Measurements from ENCODE around the gene PALMD. TPM values are rescaled to one million over a fixed set of nuclear protein-coding genes. Genes with fewer than 3 reads are reported as not detected.

PALMD gene
- total and polyA plus RNA-seq, 2 donors: 7.4 to 21.2 TPM

- 89% methylated on average over 5 of the region's 5 CpGs for WGBS
- H3K36me3 ChIP-seq (ENCODE audit: control insufficient read depth in 2 of 2, insufficient read depth in 2 of 2, low read length in 1 of 2): no peaks in the 10 kb centered on the region
- no peaks in the 10 kb centered on the region for H3K9me3 ChIP-seq (ENCODE audit: control insufficient read depth in 2 of 2, insufficient read depth in 1 of 2, low read length in 1 of 2)
- H3K4me1 ChIP-seq (ENCODE audit: control insufficient read depth in 2 of 2, insufficient read depth in 2 of 2, low read length in 2 of 2): no peaks in the 10 kb centered on the region
- H3K4me3 ChIP-seq (ENCODE audit: low read length in 2 of 2): no peak overlapping the region
- no peak for DNase-seq (ENCODE audit: low read depth in 6 of 9, low spot score in 9 of 9)
- no peaks in the 10 kb centered on the region for H3K27me3 ChIP-seq (ENCODE audit: control insufficient read depth in 2 of 2, insufficient read depth in 1 of 2, low read length in 1 of 2)
- no peak overlapping the region for H3K27ac ChIP-seq (ENCODE audit: low read depth in 1 of 2, low read length in 1 of 2)
These were observed 27.4 kb downstream of the PALMD start for GRCh38 chr1:99673315-99673714.

- Histone ChIP-seq H3K36me3 (ENCODE audit: control insufficient read depth in 2 of 2, insufficient read depth in 2 of 2, low read length in 1 of 2) (no peaks in the 10 kb centered on the region), H3K9me3 (ENCODE audit: control insufficient read depth in 2 of 2, insufficient read depth in 1 of 2, low read length in 1 of 2) (no peaks in the 10 kb centered on the region), H3K27ac (ENCODE audit: low read depth in 1 of 2, low read length in 1 of 2) (no peak overlapping the region), H3K4me3 (ENCODE audit: low read length in 2 of 2) (no peak overlapping the region), H3K27me3 (ENCODE audit: control insufficient read depth in 2 of 2, insufficient read depth in 1 of 2, low read length in 1 of 2) (no peaks in the 10 kb centered on the region), H3K4me1 (ENCODE audit: control insufficient read depth in 2 of 2, insufficient read depth in 2 of 2, low read length in 2 of 2) (no peaks in the 10 kb centered on the region)
- 91% methylated on average over 6 of the region's 6 CpGs for WGBS
- DNase-seq (ENCODE audit: low read depth in 6 of 9, low spot score in 9 of 9): no peak
These were observed 28.5 kb downstream of the PALMD start for GRCh38 chr1:99674115-99675064.

- Histone ChIP-seq H3K9me3 (ENCODE audit: control insufficient read depth in 2 of 2, insufficient read depth in 1 of 2, low read length in 1 of 2) (no peaks in the 10 kb centered on the region), H3K27me3 (ENCODE audit: control insufficient read depth in 2 of 2, insufficient read depth in 1 of 2, low read length in 1 of 2) (no peaks in the 10 kb centered on the region), H3K36me3 (ENCODE audit: control insufficient read depth in 2 of 2, insufficient read depth in 2 of 2, low read length in 1 of 2) (no peaks in the 10 kb centered on the region), H3K4me1 (ENCODE audit: control insufficient read depth in 2 of 2, insufficient read depth in 2 of 2, low read length in 2 of 2) (no peaks in the 10 kb centered on the region), H3K4me3 (ENCODE audit: low read length in 2 of 2) (no peak overlapping the region), H3K27ac (ENCODE audit: low read depth in 1 of 2, low read length in 1 of 2) (no peak overlapping the region)
- DNase-seq (ENCODE audit: low read depth in 6 of 9, low spot score in 9 of 9): no peak
These were observed 29.4 kb downstream of the PALMD start for GRCh38 chr1:99675292-99675691.

- no peaks in the 10 kb centered on the region for H3K36me3 ChIP-seq (ENCODE audit: control insufficient read depth in 2 of 2, insufficient read depth in 2 of 2, low read length in 1 of 2)
- H3K27ac ChIP-seq (ENCODE audit: low read depth in 1 of 2, low read length in 1 of 2): no peak overlapping the region
- H3K4me1 ChIP-seq (ENCODE audit: control insufficient read depth in 2 of 2, insufficient read depth in 2 of 2, low read length in 2 of 2): no peaks in the 10 kb centered on the region
- no peak for DNase-seq (ENCODE audit: low read depth in 6 of 9, low spot score in 9 of 9)
- no peaks in the 10 kb centered on the region for H3K9me3 ChIP-seq (ENCODE audit: control insufficient read depth in 2 of 2, insufficient read depth in 1 of 2, low read length in 1 of 2)
- WGBS: 95% methylated on average over 1 of the region's 1 CpG
- no peaks in the 10 kb centered on the region for H3K27me3 ChIP-seq (ENCODE audit: control insufficient read depth in 2 of 2, insufficient read depth in 1 of 2, low read length in 1 of 2)
- no peak overlapping the region for H3K4me3 ChIP-seq (ENCODE audit: low read length in 2 of 2)
These were observed 30.1 kb downstream of the PALMD start for GRCh38 chr1:99675994-99676393.

GRCh38 chr1:99676876-99677275 is 31.0 kb downstream of the PALMD start:
- Histone ChIP-seq H3K9me3 (ENCODE audit: control insufficient read depth in 2 of 2, insufficient read depth in 1 of 2, low read length in 1 of 2) (no peaks in the 10 kb centered on the region), H3K27ac (ENCODE audit: low read depth in 1 of 2, low read length in 1 of 2) (no peak overlapping the region), H3K36me3 (ENCODE audit: control insufficient read depth in 2 of 2, insufficient read depth in 2 of 2, low read length in 1 of 2) (no peaks in the 10 kb centered on the region), H3K4me1 (ENCODE audit: control insufficient read depth in 2 of 2, insufficient read depth in 2 of 2, low read length in 2 of 2) (no peaks in the 10 kb centered on the region), H3K4me3 (ENCODE audit: low read length in 2 of 2) (no peak overlapping the region), H3K27me3 (ENCODE audit: control insufficient read depth in 2 of 2, insufficient read depth in 1 of 2, low read length in 1 of 2) (no peaks in the 10 kb centered on the region)
- no peak for DNase-seq (ENCODE audit: low read depth in 6 of 9, low spot score in 9 of 9)

- DNase-seq (ENCODE audit: low read depth in 6 of 9, low spot score in 9 of 9): no peak
- no peaks in the 10 kb centered on the region for H3K36me3 ChIP-seq (ENCODE audit: control insufficient read depth in 2 of 2, insufficient read depth in 2 of 2, low read length in 1 of 2)
- no peak overlapping the region for H3K27ac ChIP-seq (ENCODE audit: low read depth in 1 of 2, low read length in 1 of 2)
- no peak overlapping the region for H3K4me3 ChIP-seq (ENCODE audit: low read length in 2 of 2)
- H3K9me3 ChIP-seq (ENCODE audit: control insufficient read depth in 2 of 2, insufficient read depth in 1 of 2, low read length in 1 of 2): no peaks in the 10 kb centered on the region
- H3K27me3 ChIP-seq (ENCODE audit: control insufficient read depth in 2 of 2, insufficient read depth in 1 of 2, low read length in 1 of 2): no peaks in the 10 kb centered on the region
- H3K4me1 ChIP-seq (ENCODE audit: control insufficient read depth in 2 of 2, insufficient read depth in 2 of 2, low read length in 2 of 2): no peaks in the 10 kb centered on the region
- 91% methylated on average over 2 of the region's 2 CpGs for WGBS
These were observed 31.5 kb downstream of the PALMD start for GRCh38 chr1:99677416-99677815.

- H3K36me3 ChIP-seq (ENCODE audit: control insufficient read depth in 2 of 2, insufficient read depth in 2 of 2, low read length in 1 of 2): no peaks in the 10 kb centered on the region
- no peak overlapping the region for H3K27ac ChIP-seq (ENCODE audit: low read depth in 1 of 2, low read length in 1 of 2)
- 88% methylated on average over 1 of the region's 1 CpG for WGBS
These were observed 34.4 kb downstream of the PALMD start for GRCh38 chr1:99680270-99680669.

GRCh38 chr1:99681583-99681982 is 35.7 kb downstream of the PALMD start:
- no peak overlapping the region for H3K4me3 ChIP-seq (ENCODE audit: low read length in 2 of 2)
- no peak overlapping the region for H3K27ac ChIP-seq (ENCODE audit: low read depth in 1 of 2, low read length in 1 of 2)
- no peaks in the 10 kb centered on the region for H3K27me3 ChIP-seq (ENCODE audit: control insufficient read depth in 2 of 2, insufficient read depth in 1 of 2, low read length in 1 of 2)
- no peak for DNase-seq (ENCODE audit: low read depth in 6 of 9, low spot score in 9 of 9)
- 95% methylated on average over 3 of the region's 3 CpGs for WGBS
- no peaks in the 10 kb centered on the region for H3K36me3 ChIP-seq (ENCODE audit: control insufficient read depth in 2 of 2, insufficient read depth in 2 of 2, low read length in 1 of 2)
- no peaks in the 10 kb centered on the region for H3K4me1 ChIP-seq (ENCODE audit: control insufficient read depth in 2 of 2, insufficient read depth in 2 of 2, low read length in 2 of 2)
- no peaks in the 10 kb centered on the region for H3K9me3 ChIP-seq (ENCODE audit: control insufficient read depth in 2 of 2, insufficient read depth in 1 of 2, low read length in 1 of 2)

More at GRCh38 chr1:99680270-99680669, 34.4 kb downstream of the PALMD start:
- Histone ChIP-seq H3K27me3 (ENCODE audit: control insufficient read depth in 2 of 2, insufficient read depth in 1 of 2, low read length in 1 of 2) (no peaks in the 10 kb centered on the region), H3K9me3 (ENCODE audit: control insufficient read depth in 2 of 2, insufficient read depth in 1 of 2, low read length in 1 of 2) (no peaks in the 10 kb centered on the region), H3K4me3 (ENCODE audit: low read length in 2 of 2) (no peak overlapping the region), H3K4me1 (ENCODE audit: control insufficient read depth in 2 of 2, insufficient read depth in 2 of 2, low read length in 2 of 2) (no peaks in the 10 kb centered on the region)
- no peak for DNase-seq (ENCODE audit: low read depth in 6 of 9, low spot score in 9 of 9)

- 79% methylated on average over 4 of the region's 4 CpGs for WGBS
These were observed 36.4 kb downstream of the PALMD start for GRCh38 chr1:99682291-99682751.

More at GRCh38 chr1:99682291-99682751, 36.4 kb downstream of the PALMD start:
- no peak for DNase-seq (ENCODE audit: low read depth in 6 of 9, low spot score in 9 of 9)
- H3K27ac ChIP-seq (ENCODE audit: low read depth in 1 of 2, low read length in 1 of 2): no peak overlapping the region
- no peaks in the 10 kb centered on the region for H3K9me3 ChIP-seq (ENCODE audit: control insufficient read depth in 2 of 2, insufficient read depth in 1 of 2, low read length in 1 of 2)
- H3K4me1 ChIP-seq (ENCODE audit: control insufficient read depth in 2 of 2, insufficient read depth in 2 of 2, low read length in 2 of 2): no peaks in the 10 kb centered on the region
- H3K4me3 ChIP-seq (ENCODE audit: low read length in 2 of 2): no peak overlapping the region
- H3K27me3 ChIP-seq (ENCODE audit: control insufficient read depth in 2 of 2, insufficient read depth in 1 of 2, low read length in 1 of 2): no peaks in the 10 kb centered on the region
- no peaks in the 10 kb centered on the region for H3K36me3 ChIP-seq (ENCODE audit: control insufficient read depth in 2 of 2, insufficient read depth in 2 of 2, low read length in 1 of 2)
